ENCODE measurements around the gene ZFAND2A.

Gene ZFAND2A

GRCh38 chr7:1106793-1107421, 53.1 kb downstream of the ZFAND2A start:
- DNase-seq (ENCODE audit: low read depth in 2 of 2) = no peak

GRCh38 chr7:1106063-1106792, 53.8 kb downstream of the ZFAND2A start:
- DNase-seq (ENCODE audit: low read depth in 2 of 2) = no peak

- DNase-seq (ENCODE audit: low read depth in 2 of 2) = no peak
These were observed 54.8 kb downstream of the ZFAND2A start for GRCh38 chr7:1105189-1105588.

- DNase-seq (ENCODE audit: low read depth in 2 of 2) = no peak
These were observed 55.3 kb downstream of the ZFAND2A start for GRCh38 chr7:1104516-1105179.

DNA sequence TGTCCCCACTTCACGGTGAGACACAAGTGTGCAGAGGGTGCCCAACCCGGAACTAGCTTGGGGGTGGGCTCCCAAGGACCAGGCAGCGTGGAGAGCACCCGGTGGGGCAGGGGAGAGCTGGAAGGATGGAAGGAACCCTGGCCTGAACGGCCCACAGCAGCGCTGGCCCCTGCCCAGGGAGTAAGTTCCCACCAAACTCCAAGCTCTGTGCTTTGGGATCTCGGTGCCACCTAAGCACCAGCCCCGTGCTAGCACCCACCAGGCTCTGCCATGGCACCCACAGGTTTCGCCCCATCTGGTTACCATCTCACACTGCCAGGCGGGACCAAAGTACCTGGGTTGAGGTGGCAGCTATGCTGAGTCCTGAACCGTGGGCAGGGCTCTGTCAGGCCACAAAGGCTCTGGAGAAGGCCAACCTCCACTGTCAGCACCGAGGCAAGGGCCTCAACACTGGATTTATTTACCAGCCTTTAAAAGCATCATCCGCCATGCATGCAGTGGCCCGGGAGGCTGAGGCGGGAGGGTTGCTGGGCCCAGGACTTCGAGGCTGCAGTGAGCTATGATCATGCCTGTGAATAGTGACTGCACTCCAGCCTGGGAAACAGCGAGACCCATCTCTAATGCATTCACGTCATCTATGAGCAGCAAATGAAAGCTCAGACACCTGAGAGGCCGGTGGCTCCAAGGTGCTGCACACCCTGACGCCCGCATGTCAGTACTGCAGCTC, 56.0 kb downstream of the ZFAND2A start:
- no peak for DNase-seq (ENCODE audit: low read depth in 2 of 2)

GRCh38 chr7:1103009-1103788, 56.8 kb downstream of the ZFAND2A start:
- DNase-seq (ENCODE audit: low read depth in 2 of 2) = no peak
